ENCODE data around the gene PTGR1. TPM values are rescaled to one million over a fixed set of nuclear protein-coding genes. Genes with fewer than 3 reads are reported as not detected.

Gene PTGR1
- total and polyA plus RNA-seq, 2 of the 8 experiments (the other 6 are each of a cell fraction or from before 2014, with no cell fraction given) = 16.9 to 28.5 TPM

GRCh38 chr9:111631214-111631971 is 31.9 kb upstream of the PTGR1 start, which contains the start of gene DNAJC25:
Gene DNAJC25, plus strand, starts transcription at chr9:111631334. Its CDS starts 74 bp downstream, at chr9:111631408.
- Histone ChIP-seq H3K27ac (ENCODE audit: low read depth, low read length) (peak within 1 kb of the TSS; percentile 49; the same call in 1 of the 2 replicates), H3K79me2 (ENCODE audit: control insufficient read depth in 1 of 2, insufficient read depth in 2 of 2, low read length in 2 of 2) (peaks cover 13 to 48% of the 10 kb centered on the region in 2 experiments), H2AFZ (ENCODE audit: low read length) (peak within 1 kb of the TSS; percentile 97), H2BK120ac (replicated peaks; ENCODE audit: low read depth, low read length) (no peak within 1 kb of the TSS), H3K23me2 (ENCODE audit: low read depth, low read length) (peaks cover 8% of the 10 kb centered on the region; the same call in 1 of the 2 replicates), H3K9ac (replicated peaks in 1 of 4; ENCODE audit: extremely low read depth in 1 of 4, low read depth in 3 of 4, low read length in 3 of 4) (peak within 1 kb of the TSS; percentile 85 to 96 (median 86)), H3K14ac (ENCODE audit: insufficient read length) (no peak within 1 kb of the TSS), H4K5ac (ENCODE audit: insufficient read length, low read depth, low read length) (peak within 1 kb of the TSS; percentile 42), H3K9me3 (ENCODE audit: insufficient read depth in 2 of 2, low read depth in 1 of 2, low read length in 1 of 2) (no peaks in the 10 kb centered on the region), H3K27me3 (replicated peaks in 1 of 4; ENCODE audit: control insufficient read depth in 3 of 4, extremely low read depth in 1 of 4, insufficient read depth in 3 of 4, low read length in 3 of 4) (no peaks in the 10 kb centered on the region), H3K4me2 (ENCODE audit: insufficient read depth in 1 of 2, low read depth in 2 of 2, low read length in 2 of 2) (peak within 1 kb of the TSS; percentile 90 to 94), H2BK15ac (ENCODE audit: low read length) (no peak within 1 kb of the TSS), H4K8ac (ENCODE audit: extremely low read depth, insufficient read depth, low read length) (peak within 1 kb of the TSS; percentile 45), H3K4me1 (replicated peaks in 1 of 4; ENCODE audit: control insufficient read depth in 3 of 4, insufficient read depth in 4 of 4, low read length in 3 of 4) (peaks cover 0 to 3% (median 0%) of the 10 kb centered on the region in 4 experiments; a peak in 3 of 7 replicates), H3K18ac (ENCODE audit: extremely low read depth, low read length) (peak within 1 kb of the TSS; percentile 11; the same call in 1 of the 2 replicates), H3K23ac (ENCODE audit: insufficient read length) (no peak within 1 kb of the TSS), H2BK12ac (ENCODE audit: low read depth, low read length) (no peak within 1 kb of the TSS), H2AK5ac (ENCODE audit: low read depth, low read length) (no peak within 1 kb of the TSS), H4K20me1 (replicated peaks in 1 of 2; ENCODE audit: control insufficient read depth in 1 of 2, insufficient read depth in 2 of 2, low read length in 2 of 2) (peaks cover 3 to 7% of the 10 kb centered on the region in 2 experiments), H2BK20ac (ENCODE audit: low read length) (no peak within 1 kb of the TSS), H3K79me1 (ENCODE audit: low read depth, low read length) (no peaks in the 10 kb centered on the region), H2BK5ac (ENCODE audit: low read depth, low read length) (no peak within 1 kb of the TSS), H4K91ac (replicated peaks; ENCODE audit: insufficient read length, low read length) (no peak within 1 kb of the TSS), H3K36me3 (ENCODE audit: control insufficient read depth in 2 of 4, insufficient read depth in 4 of 4, low read length in 3 of 4) (no peaks in the 10 kb centered on the region), H3K56ac (replicated peaks; ENCODE audit: insufficient read length, low read depth, low read length) (peak within 1 kb of the TSS; percentile 1), H3K4me3 (ENCODE audit: extremely low read depth in 1 of 4, insufficient read depth in 2 of 4, low read depth in 3 of 4, low read length in 4 of 4) (peak within 1 kb of the TSS; percentile 81 to 92 (median 90)), H3K4ac (replicated peaks; ENCODE audit: insufficient read length, low read depth, low read length) (no peak within 1 kb of the TSS)
- CTCF ChIA-PET (ENCODE audit: partially characterized antibody) = interaction anchor here (1.0 to 1.1 kb wide), 2 partner anchors 33 to 43 kb away, joined by 3 to 5 read pairs; no protein-coding TSS in a partner anchor
- 2% methylated on average over 59 of the region's 79 CpGs; no CpG with 5 or more reads in 1 of the 2 experiments for WGBS, 2 experiments (ENCODE audit: extremely low coverage in 1 of 2, insufficient coverage in 1 of 2, insufficient read length in 1 of 2, insufficient replicate concordance in 2 of 2, low coverage in 1 of 2, low lambda C conversion rate in 2 of 2, missing lambda C conversion rate in 1 of 2)
- FAIRE-seq (peak; percentile 91), DNase-seq (ENCODE audit: low read depth in 1 of 2, low spot score in 2 of 2) (peak; percentile 96 to 99)
- POLR2A ChIA-PET (ENCODE audit: partially characterized antibody) = interaction anchor here (0.7 to 5.0 kb wide), 16 partner anchors 10 to 106 kb away, joined by 3 to 27 read pairs (median 4); partner anchors contain the start of genes GNG10 and PTGR1
- TF ChIP-seq MAX (IDR thresholded peaks at IDR 0.05) (no peak; the same call in 1 of the 2 replicates), SIN3A (conservative IDR thresholded peaks at IDR 0.05 in 1 of 2, IDR thresholded peaks at IDR 0.05 in 1 of 2; ENCODE audit: low read depth in 1 of 2, low read length in 2 of 2) (peak in 1 of 2 experiments; percentile 66; a peak in 2 of 4 replicates), SP4 (IDR thresholded peaks at IDR 0.05; ENCODE audit: low read length) (no peak; the same call in 1 of the 2 replicates), SUZ12 (IDR thresholded peaks at IDR 0.05; ENCODE audit: low read length) (no peak), EGR1 (IDR thresholded peaks at IDR 0.05; ENCODE audit: borderline replicate concordance, low read depth, low read length) (no peak), CREB1 (IDR thresholded peaks at IDR 0.05) (peak; percentile 95), TCF12 (IDR thresholded peaks at IDR 0.05; ENCODE audit: low read depth, low read length) (no peak), CEBPB (IDR thresholded peaks at IDR 0.05; ENCODE audit: low read depth, low read length) (no peak), EP300 (IDR thresholded peaks at IDR 0.05; ENCODE audit: borderline replicate concordance in 1 of 2, low read depth in 2 of 2, low read length in 2 of 2) (no peak), CBX5 (IDR thresholded peaks at IDR 0.05; ENCODE audit: low read depth, low read length) (no peak)
- TF ChIP-seq, protein P1, sequence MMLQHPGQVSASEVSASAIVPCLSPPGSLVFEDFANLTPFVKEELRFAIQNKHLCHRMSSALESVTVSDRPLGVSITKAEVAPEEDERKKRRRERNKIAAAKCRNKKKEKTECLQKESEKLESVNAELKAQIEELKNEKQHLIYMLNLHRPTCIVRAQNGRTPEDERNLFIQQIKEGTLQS (IDR thresholded peaks at IDR 0.05; ENCODE audit: insufficient read depth, low read depth, low read length) = no peak

Data from H1 (cell line).